ENCODE measurements around the gene SHISAL2B.

DNA sequence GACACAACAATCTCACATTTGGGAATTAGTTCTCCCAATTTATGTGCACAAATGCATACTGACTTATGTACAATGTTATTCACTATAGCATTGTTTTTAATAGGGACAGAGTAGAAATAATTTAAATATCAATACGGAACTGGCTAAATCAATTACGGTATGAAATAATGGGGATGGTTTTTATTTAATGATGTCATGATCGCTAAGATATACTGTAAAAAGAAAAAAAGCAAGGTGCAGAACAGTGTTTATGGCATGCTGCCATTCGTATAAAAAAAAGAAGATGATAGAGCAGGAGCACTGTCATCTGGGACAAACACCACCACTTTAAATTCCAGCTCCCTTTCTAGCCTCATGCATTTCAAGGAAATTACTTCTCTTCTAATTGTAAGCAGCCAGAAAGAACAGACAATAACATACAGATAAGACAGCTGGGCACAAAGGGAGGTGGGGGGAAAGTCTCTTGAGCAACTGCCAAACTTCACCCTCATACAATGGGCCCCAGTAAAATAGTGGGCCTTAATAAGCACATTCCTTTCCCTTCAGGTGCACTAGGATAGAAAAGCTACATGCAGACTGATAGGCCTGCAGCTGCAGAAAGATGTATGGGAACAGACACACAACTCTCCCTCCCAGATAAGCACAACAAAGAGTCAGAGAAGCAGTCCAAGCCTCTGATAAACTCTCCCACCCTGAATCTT is 69.8 kb downstream of the SHISAL2B start:
- TF ChIP-seq, protein P1, sequence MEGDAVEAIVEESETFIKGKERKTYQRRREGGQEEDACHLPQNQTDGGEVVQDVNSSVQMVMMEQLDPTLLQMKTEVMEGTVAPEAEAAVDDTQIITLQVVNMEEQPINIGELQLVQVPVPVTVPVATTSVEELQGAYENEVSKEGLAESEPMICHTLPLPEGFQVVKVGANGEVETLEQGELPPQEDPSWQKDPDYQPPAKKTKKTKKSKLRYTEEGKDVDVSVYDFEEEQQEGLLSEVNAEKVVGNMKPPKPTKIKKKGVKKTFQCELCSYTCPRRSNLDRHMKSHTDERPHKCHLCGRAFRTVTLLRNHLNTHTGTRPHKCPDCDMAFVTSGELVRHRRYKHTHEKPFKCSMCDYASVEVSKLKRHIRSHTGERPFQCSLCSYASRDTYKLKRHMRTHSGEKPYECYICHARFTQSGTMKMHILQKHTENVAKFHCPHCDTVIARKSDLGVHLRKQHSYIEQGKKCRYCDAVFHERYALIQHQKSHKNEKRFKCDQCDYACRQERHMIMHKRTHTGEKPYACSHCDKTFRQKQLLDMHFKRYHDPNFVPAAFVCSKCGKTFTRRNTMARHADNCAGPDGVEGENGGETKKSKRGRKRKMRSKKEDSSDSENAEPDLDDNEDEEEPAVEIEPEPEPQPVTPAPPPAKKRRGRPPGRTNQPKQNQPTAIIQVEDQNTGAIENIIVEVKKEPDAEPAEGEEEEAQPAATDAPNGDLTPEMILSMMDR (IDR thresholded peaks at IDR 0.05) = no peak
- no peak for TF ChIP-seq POLR2A (IDR thresholded peaks at IDR 0.05)

Measured in uterus (tissue), 2 donors.